DMS153 treated with DMSO at 0.1 percent for 48 hours (cell line): Measurements from ENCODE around the gene ZNF735.
"Not testable (repeated sequence)": the region's sequence is repeated elsewhere in the genome, so short reads cannot be mapped to it uniquely, and the experiment has no call there.

Experiments
- DNase-seq: peaks from one replicate; lab custom pipeline; 2025; ENCODE audit not compliant: unreplicated experiment; lab: John Stamatoyannopoulos, UW

The ZNF735 gene

DNA sequence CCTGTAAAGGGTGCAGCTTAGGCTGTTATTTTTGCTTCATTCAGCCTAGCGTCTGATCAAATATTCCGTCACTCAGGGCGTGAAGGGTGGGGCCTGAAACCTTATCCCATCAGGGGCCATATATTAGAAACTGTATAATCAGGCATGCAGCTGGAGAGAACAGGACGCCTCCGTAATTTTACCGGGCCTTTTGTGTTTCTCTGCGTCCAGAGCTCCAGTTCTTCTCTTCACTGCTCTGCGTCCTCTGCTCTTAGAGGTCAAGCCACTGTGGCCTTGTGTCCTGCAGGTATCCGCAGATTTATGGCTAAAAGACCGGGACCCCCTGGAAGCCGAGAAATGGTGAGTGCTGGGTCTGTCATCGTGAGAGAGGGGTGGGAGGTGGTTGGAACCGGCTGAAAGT, at the start of gene ZNF735:
ZNF735 (plus strand) TSS at position 301 of the 400 bp plus-strand sequence; CDS start at position 301, 0 bp downstream.
- no peak for DNase-seq

- not testable (repeated sequence) for DNase-seq
Observed at GRCh38 chr7:64170974-64171373, 36.0 kb upstream of the ZNF735 start.

GRCh38 chr7:64174328-64174727, 32.7 kb upstream of the ZNF735 start:
- no peak for DNase-seq

DNA sequence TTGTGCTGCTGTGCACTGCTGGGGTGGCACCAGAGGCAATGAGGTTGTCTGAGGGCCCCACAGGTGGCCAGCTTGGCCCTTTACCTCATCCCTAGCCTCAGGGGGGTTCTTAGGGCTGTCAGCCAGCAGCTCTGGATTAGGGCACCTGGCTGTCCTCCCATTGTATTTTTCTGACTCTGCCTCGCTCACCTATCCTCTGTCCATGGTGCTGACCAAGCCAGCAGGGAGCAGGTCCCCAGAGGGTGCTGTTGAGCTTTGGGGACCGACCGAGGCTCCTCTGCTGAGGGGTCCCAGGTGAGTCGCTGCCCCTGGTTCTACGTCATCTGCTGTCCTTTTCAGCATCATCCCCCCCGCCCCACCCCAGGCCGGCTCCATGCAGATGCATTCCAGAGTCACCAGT, 32.1 kb upstream of the ZNF735 start:
- DNase-seq = no peak

GRCh38 chr7:64180989-64181388, 26.0 kb upstream of the ZNF735 start:
- DNase-seq = no peak

DNA sequence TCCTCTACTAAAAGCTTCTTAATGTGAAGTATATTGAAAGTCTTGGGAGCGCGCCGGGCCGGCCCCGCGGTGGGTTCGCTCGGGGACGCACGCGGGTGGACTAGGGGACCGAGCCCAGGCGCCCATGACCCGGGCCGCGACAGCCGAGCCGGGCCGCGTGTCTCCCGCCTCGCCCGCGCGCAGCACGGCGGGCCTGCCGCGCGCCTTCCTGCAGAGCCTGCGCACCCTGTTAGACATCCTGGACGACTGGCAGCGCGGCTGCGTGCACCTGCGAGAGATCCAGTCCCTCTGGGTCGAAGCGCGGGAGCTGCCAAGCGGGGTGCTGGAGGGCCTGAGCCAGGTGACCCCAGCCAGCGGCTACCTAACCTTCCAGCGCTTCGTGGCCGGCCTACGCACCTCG, 25.4 kb upstream of the ZNF735 start:
- no peak for DNase-seq

DNA sequence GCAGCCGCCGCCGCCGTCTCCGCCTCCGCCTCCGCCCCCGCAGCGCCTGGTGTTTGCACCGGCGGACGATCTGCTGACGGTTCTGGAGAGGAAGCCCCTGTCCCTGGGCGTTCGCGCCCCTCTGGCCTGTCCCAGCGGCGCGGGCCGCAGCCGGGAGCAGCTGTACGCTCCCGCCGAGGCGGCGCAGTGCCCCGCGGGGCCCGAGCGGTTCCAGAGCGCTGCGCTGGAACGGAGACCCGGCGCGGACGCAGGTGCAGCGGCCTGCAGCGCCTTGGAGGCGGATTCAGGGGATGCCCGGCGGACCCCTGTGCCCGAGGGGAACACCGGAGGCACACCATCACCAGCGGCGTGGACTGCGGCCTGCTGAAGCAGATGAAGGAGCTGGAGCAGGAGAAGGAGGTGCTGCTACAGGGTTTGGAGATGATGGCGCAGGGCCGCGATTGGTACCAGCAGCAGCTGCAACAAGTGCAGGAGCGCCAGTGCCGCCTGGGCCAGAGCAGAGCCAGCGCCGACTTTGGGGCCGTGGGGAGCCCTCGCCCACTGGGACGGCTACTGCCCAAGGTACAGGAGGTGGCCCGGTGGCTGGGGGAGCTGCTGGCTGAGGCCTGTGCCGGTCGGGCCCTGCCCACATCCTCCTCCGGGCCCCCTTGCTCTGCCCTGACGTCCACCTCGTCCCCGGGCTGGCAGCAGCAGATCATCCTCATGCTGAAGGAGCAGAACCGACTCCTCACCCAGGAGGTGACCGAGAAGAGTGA, 24.8 kb upstream of the ZNF735 start:
- DNase-seq = no peak

DNA sequence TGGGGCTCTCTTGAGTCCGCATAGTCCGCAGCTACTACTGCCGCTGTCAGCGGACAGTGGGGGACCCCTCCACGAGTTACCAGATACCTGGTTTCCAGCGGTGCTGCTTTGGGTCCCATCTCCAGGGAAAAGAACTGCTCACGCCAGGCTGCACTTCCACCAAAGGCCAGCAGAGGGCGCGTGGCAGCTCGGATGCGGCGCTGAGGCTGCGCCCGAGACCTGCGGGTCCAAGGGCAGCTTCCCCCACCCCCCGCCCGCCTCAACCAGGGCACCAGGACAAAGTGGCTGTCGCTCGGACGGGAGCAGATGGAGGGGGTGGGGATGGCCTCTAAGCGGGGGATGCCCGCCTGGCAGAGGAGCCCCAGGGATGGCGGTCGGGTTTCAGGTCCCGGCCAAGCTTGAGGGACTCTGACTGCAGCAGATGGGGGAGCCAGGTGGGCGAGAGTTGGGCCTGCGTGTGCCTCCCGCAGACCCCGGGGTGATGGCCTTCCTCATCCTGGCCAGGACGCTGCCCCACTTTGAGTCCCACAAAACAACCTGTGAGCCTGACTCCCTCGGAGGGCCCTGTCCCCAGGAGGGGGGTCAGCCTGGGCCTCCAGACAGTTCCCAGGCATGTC, 23.8 kb upstream of the ZNF735 start:
- no peak for DNase-seq

GRCh38 chr7:64183827-64184372, 23.1 kb upstream of the ZNF735 start:
- DNase-seq = no peak

GRCh38 chr7:64184376-64184775, 22.6 kb upstream of the ZNF735 start:
- no peak for DNase-seq

- DNase-seq = no peak
Observed at GRCh38 chr7:64187408-64187807, 19.6 kb upstream of the ZNF735 start.

GRCh38 chr7:64192148-64192704, 14.8 kb upstream of the ZNF735 start:
- DNase-seq = no peak

GRCh38 chr7:64192775-64193174, 14.2 kb upstream of the ZNF735 start:
- DNase-seq = no peak

DNA sequence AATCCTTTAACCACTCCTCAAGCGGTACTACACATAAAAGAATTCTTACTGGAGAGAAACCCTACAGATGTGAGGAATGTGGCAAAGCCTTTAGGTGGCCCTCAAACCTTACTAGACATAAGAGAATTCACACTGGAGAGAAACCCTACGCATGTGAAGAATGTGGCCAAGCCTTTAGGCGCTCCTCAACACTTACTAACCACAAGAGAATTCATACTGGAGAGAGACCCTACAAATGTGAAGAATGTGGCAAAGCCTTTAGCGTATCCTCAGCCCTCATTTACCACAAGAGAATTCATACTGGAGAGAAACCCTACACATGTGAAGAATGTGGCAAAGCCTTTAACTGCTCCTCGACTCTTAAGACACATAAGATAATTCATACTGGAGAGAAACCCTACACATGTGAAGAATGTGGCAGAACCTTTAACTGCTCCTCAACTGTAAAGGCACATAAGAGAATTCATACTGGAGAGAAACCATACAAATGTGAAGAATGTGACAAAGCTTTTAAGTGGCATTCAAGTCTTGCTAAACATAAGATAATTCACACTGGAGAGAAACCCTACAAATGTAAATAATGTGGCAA, 12.8 kb downstream of the ZNF735 start:
- DNase-seq = not testable (repeated sequence)

GRCh38 chr7:64223366-64223765, 16.4 kb downstream of the ZNF735 start:
- DNase-seq = no peak

DNA sequence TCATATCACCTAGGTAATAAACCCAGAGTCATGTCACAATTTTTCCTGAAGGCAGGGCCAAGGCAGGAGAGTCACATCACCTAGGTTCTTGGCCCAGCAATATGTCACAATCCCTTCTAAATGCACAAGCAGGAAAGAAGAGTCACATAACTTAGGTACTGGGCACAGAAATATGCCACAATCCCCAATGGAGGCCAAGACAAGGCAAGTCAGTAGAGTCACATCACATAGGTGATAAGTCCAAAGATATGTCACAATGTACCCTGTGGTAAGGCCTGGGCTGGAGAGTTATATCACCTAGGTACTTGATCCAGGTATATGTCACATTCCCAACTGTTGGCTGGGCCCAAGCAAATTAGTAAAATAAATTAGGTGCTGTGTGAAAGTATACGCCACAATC, 21.2 kb downstream of the ZNF735 start, which contains the start of gene ZNF679:
ZNF679 (plus strand) TSS at position 301 of the 400 bp plus-strand sequence. CDS start 20,644 bp downstream, outside the sequence.
- DNase-seq = not testable (repeated sequence)

GRCh38 chr7:64266341-64266919, 59.4 kb downstream of the ZNF735 start:
- DNase-seq = no peak
